Small intestine (tissue), 7 donors: ENCODE results near the gene GTPBP6. TPM values are rescaled to one million over a fixed set of nuclear protein-coding genes. Genes with fewer than 3 reads are reported as not detected.
A peak's percentile ranks its signal among the peaks of the same experiment; 100 is the strongest.
"Not testable (repeated sequence)": the region's sequence is repeated elsewhere in the genome, so short reads cannot be mapped to it uniquely, and the experiment has no call there.

Experiments
- DNase-seq, 2 donors: peaks; one replicate each; pipeline versions ENCODE4 v3.0.0 to v3.0.0-alpha.2; 2013
- FAIRE-seq: peaks from 2 replicates; lab custom pipeline; 2012; peaks lifted over from hg19 to GRCh38; lab: Jason Lieb, UNC
- H3K27ac ChIP-seq, 3 donors: one replicate each; pipeline ENCODE4 v1.5.1; 2013; ENCODE audit warnings: low read length in 2 of 3, mild to moderate bottlenecking in 2 of 3, control low read depth in 1 of 3, inconsistent platforms in 1 of 3, low read depth in 1 of 3, moderate library complexity in 1 of 3
- H3K27me3 ChIP-seq, 3 donors: one replicate each; pipeline ENCODE4 v1.6.1; 2013; ENCODE audit warnings: low read length in 3 of 3, inconsistent platforms in 1 of 3; ENCODE audit not compliant: control insufficient read depth in 3 of 3, insufficient read depth in 3 of 3
- H3K36me3 ChIP-seq, 3 donors: one replicate each; pipeline ENCODE4 v1.6.1; 2013; ENCODE audit warnings: low read length in 3 of 3, inconsistent platforms in 1 of 3, low read depth in 1 of 3, mild to moderate bottlenecking in 1 of 3, moderate library complexity in 1 of 3; ENCODE audit not compliant: control insufficient read depth in 3 of 3, insufficient read depth in 2 of 3
- H3K4me1 ChIP-seq, 3 donors: one replicate each; pipeline ENCODE4 v1.6.1; 2013; ENCODE audit warnings: low read length in 2 of 3, inconsistent platforms in 1 of 3, low read depth in 1 of 3, mild to moderate bottlenecking in 1 of 3, moderate library complexity in 1 of 3; ENCODE audit not compliant: control insufficient read depth in 3 of 3, insufficient read depth in 2 of 3
- H3K4me3 ChIP-seq, 3 donors: one replicate each; pipeline ENCODE4 v1.5.1; 2013; ENCODE audit warnings: low read length in 3 of 3, control low read depth in 1 of 3, inconsistent platforms in 1 of 3, low read depth in 1 of 3, mild to moderate bottlenecking in 1 of 3, moderate library complexity in 1 of 3
- H3K9me3 ChIP-seq, 2 donors: one replicate each; pipeline ENCODE4 v1.6.1; 2013; ENCODE audit warnings: low read depth in 1 of 2, low read length in 1 of 2; ENCODE audit not compliant: control insufficient read depth in 2 of 2, insufficient read depth in 1 of 2
- WGBS, 3 donors: extraction: QIAGEN DNeasy Blood & Tissue Kit; methylation state at CpG; one replicate each; pipeline ENCODE4 v1.1.7; 2013; 5-methylcytosine and 5-hydroxymethylcytosine counted together
- polyA plus RNA-seq, 4 donors: library from polyadenylated mRNA; stranded (reverse) in 3 of 4; unstranded in 1 of 4; fragments of 200-250 nt in 3 of 4; fragments of 120-200 nt in 1 of 4; gene quantifications; one replicate each; pipeline versions ENCODE4 v1.2.1 to v1.2.3, GENCODE V29; 2013
- donor health status: healthy with polysubstance abuse.
- donor health status: control.
- donor health status: control.
- donor health status: Bipolar disorder and iron deficiency.
- donor health status: healthy.

GTPBP6 gene
- polyA plus RNA-seq, 4 donors, result 34.9 to 69.7 (median 44.8) TPM

DNA sequence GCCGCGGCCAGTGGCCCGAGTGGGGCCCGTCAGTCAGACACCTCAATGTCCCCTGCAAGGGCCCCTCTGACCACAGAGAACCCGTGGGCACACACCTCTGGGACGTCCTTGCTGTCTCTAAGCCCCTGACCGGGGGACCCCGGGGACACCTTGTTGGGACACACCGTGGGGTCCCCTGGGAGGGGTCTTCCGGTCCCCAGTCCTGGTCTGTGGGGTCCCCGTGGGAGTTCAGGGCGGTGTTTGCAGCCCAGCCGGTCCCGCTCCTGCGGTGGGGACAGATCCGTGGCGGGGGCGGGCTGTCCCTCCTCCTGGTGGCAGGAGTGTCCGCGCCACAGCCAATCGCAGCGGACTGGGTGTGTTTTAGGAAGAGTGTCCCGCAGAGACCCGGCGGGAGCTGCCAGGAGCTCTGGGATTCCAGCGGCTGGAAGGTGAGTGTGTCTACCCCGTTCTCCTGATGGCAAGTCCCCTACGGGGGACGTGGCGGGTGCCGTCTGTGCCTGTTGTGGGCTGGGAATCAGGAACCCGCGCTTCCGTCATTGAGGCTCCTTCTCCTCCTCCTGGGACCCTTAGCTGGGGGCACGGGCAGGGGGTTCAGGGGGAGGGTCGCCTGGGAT is 42.5 kb downstream of the GTPBP6 start:
- Histone ChIP-seq H3K9me3 (no peaks in the 10 kb centered on the region), H3K4me3 (peak overlapping the region; percentile 46 to 48 (median 47)), H3K4me1 (peaks cover 0 to 19% (median 5%) of the 10 kb centered on the region in 3 donors), H3K36me3 (no peaks in the 10 kb centered on the region), H3K27ac (peak overlapping the region in 1 of 3 donors; percentile 82), H3K27me3 (peaks cover 0 to 12% (median 0%) of the 10 kb centered on the region in 3 donors)
- DNase-seq, result peak; percentile 54 to 72
- WGBS, 3 donors, result 2 to 9% (median 6%) methylated on average over 29 to 36 of the region's 36 CpGs
- no peak for FAIRE-seq

DNA sequence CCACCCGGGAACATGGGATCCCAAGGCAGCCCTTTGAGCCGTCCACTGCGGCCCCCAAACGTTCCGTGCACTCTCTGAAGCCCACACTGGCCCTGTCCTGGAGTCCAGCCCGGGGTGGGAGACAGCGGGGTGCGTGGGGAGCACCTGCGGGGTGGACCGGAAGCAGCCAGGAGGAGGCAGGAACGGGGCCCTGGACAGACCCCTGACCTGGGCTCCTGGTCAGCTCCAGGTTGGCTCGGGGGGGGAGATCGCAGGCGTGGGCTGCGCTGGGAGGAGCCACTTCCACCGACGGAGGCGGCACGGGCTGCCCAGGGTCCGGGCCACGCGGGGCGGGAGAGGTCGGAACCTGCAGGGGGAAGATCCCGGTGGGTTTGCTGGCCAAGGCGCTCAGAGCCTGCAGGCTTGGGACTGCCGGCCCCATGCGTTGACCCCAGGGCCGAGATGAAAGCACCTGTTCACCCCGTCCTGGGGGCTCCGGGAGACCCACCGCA is 43.1 kb downstream of the GTPBP6 start:
- WGBS, 3 donors, result 28 to 69% (median 61%) methylated on average over 24 to 32 of the region's 32 CpGs
- no peak for DNase-seq
- no peaks in the 10 kb centered on the region for H3K9me3 ChIP-seq
- H3K27ac ChIP-seq, result peak overlapping the region in 1 of 3 donors; percentile 82
- H3K4me3 ChIP-seq, result peak overlapping the region; percentile 46 to 48 (median 47)
- peaks cover 0 to 12% (median 0%) of the 10 kb centered on the region in 3 donors for H3K27me3 ChIP-seq
- H3K4me1 ChIP-seq, result peaks cover 0 to 19% (median 5%) of the 10 kb centered on the region in 3 donors
- FAIRE-seq, result no peak
- H3K36me3 ChIP-seq, result no peaks in the 10 kb centered on the region

DNA sequence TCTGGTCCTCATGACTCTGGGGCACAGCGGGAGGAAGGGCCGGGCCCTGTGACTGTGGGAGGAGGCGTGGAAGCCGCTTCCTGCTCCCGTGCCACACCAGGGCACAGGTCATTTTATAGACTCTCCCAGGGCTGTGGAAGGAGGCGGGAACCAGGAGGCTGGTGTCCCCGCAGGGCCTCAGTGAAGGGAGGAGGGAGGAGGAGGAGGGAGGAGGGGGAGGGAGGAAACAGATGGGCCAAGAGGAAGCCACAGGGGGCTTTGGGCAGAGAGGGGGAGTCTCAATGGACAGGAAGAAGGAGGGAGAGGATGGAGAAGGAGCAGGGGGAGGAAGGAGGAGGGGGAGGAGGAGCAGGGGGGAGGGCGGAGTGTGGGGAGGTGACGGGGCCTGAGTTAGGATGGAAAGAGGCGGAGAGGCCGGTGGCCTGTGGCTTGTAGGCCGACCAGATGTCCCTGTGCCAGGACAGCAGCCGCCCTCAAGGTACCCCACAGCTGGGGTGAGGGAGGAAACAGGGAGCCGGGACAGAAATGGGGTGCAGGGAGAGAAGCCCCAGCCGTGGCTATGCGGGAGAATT is 43.6 kb downstream of the GTPBP6 start:
- DNase-seq (peak; percentile 58 to 71), FAIRE-seq (no peak)
- 40 to 57% (median 55%) methylated on average over 13 to 16 of the region's 16 CpGs for WGBS, 3 donors
- H3K4me1 ChIP-seq, result peaks cover 0 to 19% (median 5%) of the 10 kb centered on the region in 3 donors
- H3K9me3 ChIP-seq, result no peaks in the 10 kb centered on the region
- H3K4me3 ChIP-seq, result no peak overlapping the region
- H3K27me3 ChIP-seq, result peaks cover 0 to 12% (median 0%) of the 10 kb centered on the region in 3 donors
- peak overlapping the region in 1 of 3 donors; percentile 82 for H3K27ac ChIP-seq
- H3K36me3 ChIP-seq, result no peaks in the 10 kb centered on the region

DNA sequence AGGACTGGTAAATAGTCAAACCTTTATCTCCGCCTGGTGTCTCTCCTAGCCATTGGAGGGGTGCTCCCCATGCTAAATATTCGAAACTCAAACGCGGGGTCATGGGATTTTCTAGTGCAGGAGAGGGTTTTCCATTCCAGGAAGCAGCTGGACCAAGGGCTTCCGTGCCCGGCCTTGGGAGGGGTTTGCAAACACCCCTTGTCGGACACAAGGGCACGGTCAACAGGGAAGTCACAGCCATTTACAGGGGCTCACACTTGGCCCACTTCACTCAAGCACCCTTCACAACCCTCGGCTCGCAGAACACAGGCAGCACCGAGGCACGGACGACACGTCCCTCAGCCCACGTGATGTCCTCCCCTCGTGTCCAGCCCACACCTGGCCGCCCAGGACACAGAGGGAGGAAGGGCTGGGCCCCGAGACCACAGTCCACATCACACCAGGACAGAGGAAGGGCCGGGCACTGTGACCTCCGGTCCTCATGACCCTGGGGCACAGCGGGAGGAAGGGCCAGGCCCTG is 47.7 kb downstream of the GTPBP6 start:
- Histone ChIP-seq H3K4me3 (no peak overlapping the region), H3K27me3 (peaks cover 0 to 2% (median 0%) of the 10 kb centered on the region in 3 donors), H3K36me3 (no peaks in the 10 kb centered on the region), H3K9me3 (no peaks in the 10 kb centered on the region), H3K27ac (peak overlapping the region in 1 of 3 donors; percentile 76), H3K4me1 (peaks cover 0 to 9% (median 5%) of the 10 kb centered on the region in 3 donors)
- DNase-seq (no peak), FAIRE-seq (no peak)
- 80 to 93% (median 90%) methylated on average over 15 to 21 of the region's 21 CpGs for WGBS, 3 donors

DNA sequence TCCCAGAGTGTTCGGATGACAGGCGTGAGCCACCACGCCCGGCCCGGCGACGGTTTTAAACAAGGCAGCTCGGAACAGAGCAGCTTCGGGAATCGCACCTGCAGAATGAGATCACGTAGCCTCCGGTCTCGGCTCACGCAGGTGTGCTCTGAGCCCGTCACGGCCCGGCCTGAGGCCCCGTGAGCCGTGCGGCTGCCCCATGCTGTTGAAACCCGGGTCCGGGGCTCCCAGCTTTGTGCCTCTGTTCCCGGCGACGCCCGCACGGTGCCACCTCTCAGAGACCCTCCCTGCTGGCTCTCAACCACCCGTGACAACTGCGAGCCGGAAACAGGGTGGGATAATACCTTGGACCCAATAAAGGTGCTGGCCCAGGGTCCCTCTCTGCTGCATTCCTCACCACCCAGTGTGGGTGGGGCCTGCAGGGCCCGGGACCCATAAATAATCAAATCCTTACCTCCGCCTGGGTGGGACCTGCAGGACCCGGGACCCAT is 50.8 kb downstream of the GTPBP6 start:
- no peak overlapping the region for H3K4me3 ChIP-seq
- 77 to 86% (median 80%) methylated on average over 33 of the region's 33 CpGs for WGBS, 3 donors
- H3K36me3 ChIP-seq, result no peaks in the 10 kb centered on the region
- no peaks in the 10 kb centered on the region for H3K9me3 ChIP-seq
- FAIRE-seq (no peak), DNase-seq (peak in 1 of 2 donors; percentile 36)
- peak overlapping the region in 1 of 3 donors; percentile 41 for H3K27ac ChIP-seq
- H3K27me3 ChIP-seq, result no peaks in the 10 kb centered on the region
- no peaks in the 10 kb centered on the region for H3K4me1 ChIP-seq

DNA sequence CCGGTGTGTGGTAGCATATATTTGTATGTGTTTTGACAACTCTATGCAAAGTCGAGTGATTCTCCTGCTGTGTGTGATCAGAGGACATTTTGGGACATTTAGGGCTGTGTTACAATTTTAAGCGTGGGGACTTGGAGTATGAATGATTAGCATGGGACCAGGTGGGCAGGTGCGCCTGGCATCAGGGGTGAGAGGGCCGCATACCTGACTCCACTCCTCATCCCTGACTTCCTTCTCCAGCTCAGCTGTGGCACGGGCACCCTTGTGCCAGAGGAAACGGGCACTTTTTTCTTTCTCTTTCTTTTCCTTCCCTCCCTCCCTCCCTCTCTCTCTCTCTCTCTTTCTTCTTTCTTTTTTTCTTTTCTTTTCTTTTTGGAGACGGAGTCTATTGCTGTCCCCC is 53.1 kb downstream of the GTPBP6 start:
- DNase-seq (no peak), FAIRE-seq (no peak)
- no peaks in the 10 kb centered on the region for H3K27me3 ChIP-seq
- H3K36me3 ChIP-seq, result no peaks in the 10 kb centered on the region
- H3K4me1 ChIP-seq, result peaks cover 0 to 8% (median 0%) of the 10 kb centered on the region in 3 donors
- no peak overlapping the region for H3K27ac ChIP-seq
- WGBS, 3 donors, result 74 to 84% (median 77%) methylated on average over 8 of the region's 8 CpGs
- no peak overlapping the region for H3K4me3 ChIP-seq
- H3K9me3 ChIP-seq, result no peaks in the 10 kb centered on the region

DNA sequence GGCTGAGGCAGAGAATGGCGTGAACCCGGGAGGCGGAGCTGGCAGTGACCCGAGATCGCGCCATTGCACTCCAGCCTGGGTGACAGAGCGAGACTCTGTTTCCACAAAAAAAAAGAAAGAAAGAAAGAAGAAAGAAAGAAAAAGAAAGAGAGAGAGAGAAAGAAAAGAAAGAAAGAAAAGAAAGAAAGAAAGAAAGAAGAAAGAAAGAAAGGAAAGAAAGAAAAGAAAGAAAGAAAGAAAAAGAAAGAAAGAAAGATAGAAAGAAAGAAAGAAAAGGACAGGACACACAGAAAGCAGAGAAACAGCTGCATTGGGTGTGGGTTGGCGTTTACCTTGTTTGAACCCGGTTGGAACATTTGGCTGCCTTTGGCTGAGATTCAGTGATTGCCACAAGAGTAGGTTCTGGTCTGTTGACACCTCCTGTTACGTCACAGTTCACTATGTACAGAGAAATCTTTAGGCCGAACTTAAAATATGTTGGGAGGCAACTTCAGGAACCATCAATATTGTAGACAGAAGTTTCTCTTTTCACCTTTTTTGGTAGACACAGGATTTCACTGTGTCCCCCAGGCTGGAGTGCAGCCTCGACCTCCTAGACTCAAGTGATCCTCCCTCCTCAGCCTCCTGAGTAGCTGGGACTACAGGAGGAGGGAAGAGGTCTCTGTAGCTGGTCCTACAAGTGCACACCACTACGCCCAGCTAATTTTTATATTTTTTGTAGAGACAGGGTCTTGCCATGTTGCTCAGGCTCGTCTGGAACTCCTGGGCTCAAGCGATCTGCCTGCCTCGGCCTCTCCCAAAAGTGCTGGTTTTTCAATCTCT is 53.8 kb downstream of the GTPBP6 start:
- H3K36me3 ChIP-seq, result no peaks in the 10 kb centered on the region
- no peaks in the 10 kb centered on the region for H3K9me3 ChIP-seq
- H3K4me3 ChIP-seq, result no peak overlapping the region
- H3K27ac ChIP-seq, result no peak overlapping the region
- DNase-seq (no peak), FAIRE-seq (no peak)
- WGBS, 3 donors, result 77 to 84% (median 80%) methylated on average over 16 of the region's 16 CpGs
- no peaks in the 10 kb centered on the region for H3K27me3 ChIP-seq
- peaks cover 0 to 8% (median 0%) of the 10 kb centered on the region in 3 donors for H3K4me1 ChIP-seq

DNA sequence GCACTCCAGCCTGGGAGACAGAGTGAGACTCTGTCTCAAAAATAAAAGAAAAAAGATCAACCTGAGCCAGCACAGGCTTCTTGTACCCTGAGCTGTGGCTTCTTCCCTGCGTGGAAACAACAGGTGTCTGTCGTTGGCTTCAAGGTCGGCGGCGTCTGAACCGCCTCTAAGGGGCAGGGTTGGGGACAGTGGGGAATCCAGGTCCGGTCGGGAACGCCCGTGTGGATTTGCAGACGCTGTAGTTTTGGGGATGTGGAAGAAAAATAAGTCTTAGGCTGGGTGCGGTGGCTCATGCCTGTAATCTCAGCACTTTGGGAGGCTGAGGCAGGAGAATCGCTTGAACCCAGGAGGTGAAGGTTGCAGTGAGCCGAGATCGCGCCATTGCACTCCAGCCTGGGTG is 54.6 kb downstream of the GTPBP6 start:
- H3K9me3 ChIP-seq, FAIRE-seq, H3K27me3 ChIP-seq, H3K36me3 ChIP-seq, H3K27ac ChIP-seq, H3K4me3 ChIP-seq, DNase-seq, H3K4me1 ChIP-seq: not testable (repeated sequence)
- WGBS, 3 donors, result 87 to 91% (median 88%) methylated on average over 16 of the region's 16 CpGs
